Activated CD4-positive, CD25-positive, alpha-beta regulatory T cell treated with anti-CD3 and anti-CD28 coated beads, Interleukin-2, amount 50 U/mL, for 24 hours (primary cell): Measurements from ENCODE around the gene AGR2.
"Not testable (repeated sequence)": the region's sequence is repeated elsewhere in the genome, so short reads cannot be mapped to it uniquely, and the experiment has no call there.

Experiments
- ATAC-seq, 2 donors: fragments of 150-1000 bp; cut with Tn5 transposase; one replicate each; pipeline ENCODE4 v1.10.0; 2021; ENCODE audit warnings: mild to moderate bottlenecking in 1 of 2, moderate library complexity in 1 of 2

Gene AGR2

DNA sequence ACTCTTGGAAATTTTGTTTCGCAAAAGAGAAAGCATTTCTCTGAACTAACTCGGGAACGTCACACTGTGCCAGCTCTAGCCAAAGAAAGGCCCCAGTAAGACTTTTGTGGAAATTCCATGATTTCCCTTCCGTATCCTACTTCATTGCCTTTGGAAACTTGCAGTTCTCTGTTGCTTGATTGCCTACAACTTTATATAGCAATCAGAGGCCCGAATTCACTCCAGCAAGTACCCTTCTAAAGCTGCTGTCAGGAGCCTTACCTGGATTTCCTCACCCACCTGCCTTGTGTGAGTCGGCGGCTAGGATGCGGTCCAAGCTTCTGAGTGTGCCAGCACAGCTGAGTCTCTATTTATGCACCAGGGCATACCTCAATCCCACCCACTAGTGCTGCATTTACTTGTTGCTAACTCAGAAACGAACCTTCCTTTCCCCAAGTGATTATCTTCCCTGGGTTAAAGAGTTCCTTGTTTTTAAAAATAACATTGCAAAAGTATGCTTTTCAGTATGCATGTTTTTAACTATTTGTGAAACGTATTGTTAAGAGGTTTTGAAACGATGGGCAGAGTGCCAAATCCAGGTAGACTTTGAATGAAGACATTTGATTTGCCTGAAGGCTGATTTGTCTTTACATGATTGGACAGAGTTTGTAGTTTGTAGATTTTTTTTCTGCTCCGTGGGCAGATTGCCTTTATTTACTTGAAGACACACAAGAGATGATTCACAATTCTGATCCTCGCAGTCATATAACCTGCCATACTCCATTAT, at the start of gene AGR2:
AGR2 (minus strand) TSS at position 326 of the 766 bp plus-strand sequence. CDS start 3,203 bp downstream, outside the sequence.
- ATAC-seq = no peak

DNA sequence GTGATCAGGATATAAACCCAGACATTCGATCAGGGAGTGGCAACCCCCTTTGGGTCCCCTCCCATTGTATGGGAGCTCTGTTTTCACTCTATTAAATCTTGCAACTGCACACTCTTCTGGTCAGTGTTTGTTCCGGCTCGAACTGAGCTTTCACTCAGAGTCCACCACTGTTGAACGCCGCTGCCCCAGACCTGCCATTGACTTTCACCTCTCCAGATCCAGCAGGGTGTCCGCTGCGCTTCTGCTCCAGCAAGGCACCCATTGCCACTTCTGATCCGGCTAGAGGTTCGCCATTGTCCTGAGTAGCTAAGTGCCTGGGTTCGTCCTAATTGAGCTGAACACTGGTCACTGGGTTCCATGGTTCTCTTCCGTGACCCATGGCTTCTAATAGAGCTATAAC, 48.4 kb upstream of the AGR2 start:
- not testable (repeated sequence) for ATAC-seq

DNA sequence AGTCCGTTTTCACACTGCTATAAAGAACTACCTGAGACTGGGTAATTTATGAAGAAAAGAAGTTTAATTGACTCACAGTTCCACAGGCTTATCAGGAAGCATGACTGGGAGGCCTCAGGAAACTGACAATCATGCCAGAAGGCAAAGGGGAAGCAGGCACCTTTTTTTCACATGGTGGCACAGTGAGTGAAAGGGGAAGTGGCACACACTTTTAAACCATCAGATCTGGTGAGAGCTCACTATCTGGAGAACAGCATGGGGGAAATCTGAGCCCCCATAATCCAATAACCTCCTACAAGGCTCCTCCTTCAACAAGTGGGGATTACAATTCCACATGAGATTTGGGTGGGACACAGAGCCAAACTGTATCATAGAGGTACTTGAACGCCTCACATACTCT, 47.0 kb upstream of the AGR2 start:
- no peak for ATAC-seq

DNA sequence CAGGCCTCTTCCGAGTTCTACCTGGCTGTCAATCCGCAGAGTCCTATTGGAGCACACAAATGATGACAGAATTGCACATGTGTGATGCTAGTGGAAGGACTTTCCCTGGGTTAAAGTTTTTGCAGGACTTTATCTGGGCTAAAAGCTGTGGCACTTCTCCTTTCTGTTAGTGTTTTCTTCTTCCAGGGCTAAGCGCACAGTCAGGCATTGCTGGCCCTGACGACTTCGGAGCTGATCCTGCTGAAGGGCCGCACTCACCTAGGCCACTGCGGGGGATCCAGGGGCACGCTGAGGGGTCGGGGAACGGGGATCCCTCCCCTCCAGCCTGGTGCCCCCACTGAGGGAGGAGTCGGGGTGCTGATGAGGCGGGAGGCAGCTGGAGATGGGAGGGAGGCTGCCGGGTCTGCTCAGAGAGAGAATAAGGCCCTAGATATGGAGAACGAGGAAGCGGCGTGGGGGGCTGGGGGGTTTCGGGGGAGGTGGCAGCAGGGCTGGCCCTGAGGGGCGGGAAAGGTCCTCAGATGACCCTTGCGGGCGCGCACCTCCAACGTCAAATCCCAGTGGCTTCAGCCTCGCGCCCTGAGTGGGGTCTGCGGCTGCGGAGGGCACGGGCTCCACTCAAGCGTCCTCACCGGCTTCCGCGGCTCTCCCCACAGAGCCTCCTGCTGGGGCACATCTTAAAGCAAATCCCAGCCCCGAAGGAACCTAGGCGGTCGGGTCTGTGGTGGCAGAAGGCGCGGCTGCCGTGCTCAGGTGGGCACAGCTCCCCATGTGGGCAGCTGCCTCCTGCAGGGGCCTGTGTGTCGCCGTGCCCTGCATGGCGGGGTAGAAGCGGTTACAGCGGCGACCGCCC, 46.0 kb upstream of the AGR2 start:
- ATAC-seq = no peak

DNA sequence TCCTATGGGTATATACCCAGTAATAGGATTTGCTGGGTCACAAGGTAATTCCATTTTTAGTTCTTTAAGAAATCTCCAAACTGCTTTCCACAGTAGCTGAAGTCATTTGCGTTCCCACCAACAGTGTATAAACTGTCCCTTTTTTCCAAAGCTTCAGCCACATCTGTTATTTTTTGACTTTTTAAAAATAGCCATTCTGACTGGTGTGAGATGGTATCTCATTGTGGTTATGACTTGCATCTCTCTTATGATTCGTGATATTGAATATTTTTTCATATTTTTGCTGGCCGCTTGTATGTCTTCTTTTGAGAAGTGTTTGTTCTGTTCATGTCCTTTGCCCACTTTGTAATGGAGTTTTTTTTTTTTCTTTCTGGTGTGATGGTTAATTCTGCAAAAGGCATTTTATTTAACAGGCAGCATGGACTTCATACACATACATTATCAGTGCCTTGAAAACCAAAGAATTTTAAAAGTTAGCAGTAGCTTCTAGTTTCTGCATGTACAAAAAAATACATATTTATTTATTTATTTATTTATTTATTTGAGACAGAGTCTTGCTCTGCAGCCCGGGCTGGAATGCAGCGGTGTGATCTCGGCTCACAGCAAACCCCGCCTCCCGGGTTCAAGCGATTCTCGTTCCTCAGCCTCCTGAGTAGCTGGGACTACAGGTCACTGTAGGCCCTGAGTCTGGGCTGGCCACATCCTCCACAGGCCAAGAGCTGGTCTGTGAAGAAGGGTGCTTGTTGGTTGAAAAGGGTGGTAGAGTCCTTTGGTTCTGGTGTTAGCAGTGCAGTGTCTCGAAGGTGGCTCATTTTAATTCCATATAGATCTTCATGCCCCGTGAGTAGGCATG, 44.7 kb upstream of the AGR2 start:
- ATAC-seq = no peak

DNA sequence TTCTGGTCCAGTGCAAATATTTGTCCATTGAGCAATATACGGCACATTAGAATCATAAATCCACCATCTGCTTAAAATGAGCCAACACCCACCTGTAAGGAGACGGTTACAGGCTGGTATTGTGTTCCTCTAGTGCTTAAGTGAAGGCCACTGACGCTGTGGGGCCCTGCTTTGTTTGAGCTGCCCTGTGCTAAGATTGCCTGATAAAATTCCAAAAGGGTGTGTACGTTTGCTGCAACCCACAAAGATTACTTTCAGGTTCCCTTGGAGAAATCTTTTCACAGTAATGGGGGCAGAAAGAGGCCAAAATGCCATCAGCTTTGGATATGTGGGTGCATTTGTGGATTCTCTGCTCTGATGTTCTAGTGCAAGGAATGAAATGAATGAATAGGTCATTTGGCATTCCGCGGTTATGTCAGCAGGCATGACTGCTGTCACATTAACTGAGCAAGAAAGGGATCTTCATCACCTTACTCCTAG, 42.6 kb upstream of the AGR2 start:
- no peak for ATAC-seq

DNA sequence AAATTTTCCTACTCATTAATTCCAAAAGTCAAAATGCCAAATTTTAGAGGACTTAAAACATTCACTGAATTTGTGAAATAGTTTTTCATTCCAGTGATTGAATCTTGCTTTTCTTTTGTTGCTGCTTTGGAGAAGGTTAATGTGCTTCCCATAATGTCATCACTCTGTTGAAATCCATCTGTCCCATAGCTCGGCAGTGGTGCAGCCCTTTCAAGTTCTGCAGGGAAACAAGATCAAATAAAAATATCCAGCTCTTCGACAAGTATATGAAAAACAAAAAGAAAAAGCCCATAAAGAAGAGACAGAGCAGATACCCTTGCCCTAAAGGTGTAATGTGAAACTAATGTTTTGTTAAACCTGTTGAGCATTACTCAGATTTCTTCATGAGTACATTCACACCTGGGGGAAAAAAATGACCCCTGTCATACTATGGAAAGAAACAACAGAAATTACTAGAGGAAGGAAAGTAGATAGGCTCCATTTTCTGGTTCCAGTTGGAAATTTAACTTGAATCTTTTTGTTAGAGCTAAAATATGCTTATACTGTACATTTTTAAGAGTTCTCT, 41.9 kb upstream of the AGR2 start:
- no peak for ATAC-seq

DNA sequence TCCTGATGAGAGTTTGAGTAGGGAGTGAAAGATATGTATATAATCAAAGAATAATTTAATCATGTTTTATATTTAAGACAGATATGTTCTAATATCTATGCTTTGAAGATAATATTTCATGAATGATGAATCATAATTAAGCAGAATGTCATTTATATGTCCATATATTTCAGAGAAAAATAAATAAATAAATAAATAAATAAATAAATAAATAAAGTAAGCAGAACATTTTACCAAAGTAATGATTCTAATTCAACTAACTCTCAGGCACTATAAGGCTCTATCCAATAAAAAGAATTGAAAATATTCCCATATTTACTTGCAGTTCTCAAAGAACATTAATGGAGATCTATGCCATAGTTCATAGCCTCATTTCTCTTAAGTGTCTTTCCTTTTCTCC, 40.9 kb upstream of the AGR2 start:
- ATAC-seq = no peak

DNA sequence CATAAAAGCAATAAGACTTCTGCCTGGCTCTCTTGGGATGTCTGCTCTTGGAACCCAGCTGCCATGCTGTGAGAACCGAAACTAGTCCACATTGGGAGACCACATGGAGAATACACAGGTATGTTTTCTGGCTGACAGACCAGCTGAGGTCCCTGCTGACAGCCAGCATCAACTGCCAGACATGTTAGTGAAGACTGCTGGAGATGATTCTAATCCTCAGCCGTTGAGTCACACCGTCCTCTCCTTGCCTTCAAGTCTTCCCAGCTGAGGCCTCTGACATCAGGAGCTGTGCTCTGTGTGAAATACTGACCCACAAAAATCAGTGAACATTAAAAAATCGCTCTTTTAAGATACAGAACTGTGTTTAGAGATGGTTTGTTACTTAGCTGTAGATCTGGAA, 36.9 kb upstream of the AGR2 start:
- ATAC-seq = no peak

DNA sequence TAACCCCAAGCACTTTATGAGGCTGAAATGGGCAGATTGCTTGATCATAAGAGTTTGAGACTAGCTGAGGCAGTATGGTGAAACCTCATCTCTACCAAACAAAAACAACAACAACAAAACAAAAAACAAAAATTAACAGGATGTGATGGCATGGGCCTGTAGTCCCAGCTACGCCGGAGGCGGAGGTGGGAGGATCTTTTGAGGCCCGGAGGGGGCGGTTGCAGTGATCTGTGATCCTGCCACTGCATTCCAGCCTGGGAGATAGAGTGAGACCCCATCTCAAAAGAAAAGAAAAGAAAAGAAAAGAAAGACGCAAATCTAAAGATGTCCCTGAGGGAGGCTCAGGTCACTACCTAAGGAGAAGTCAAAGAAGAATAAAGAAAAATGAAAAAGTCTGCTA, 35.3 kb upstream of the AGR2 start:
- no peak for ATAC-seq

DNA sequence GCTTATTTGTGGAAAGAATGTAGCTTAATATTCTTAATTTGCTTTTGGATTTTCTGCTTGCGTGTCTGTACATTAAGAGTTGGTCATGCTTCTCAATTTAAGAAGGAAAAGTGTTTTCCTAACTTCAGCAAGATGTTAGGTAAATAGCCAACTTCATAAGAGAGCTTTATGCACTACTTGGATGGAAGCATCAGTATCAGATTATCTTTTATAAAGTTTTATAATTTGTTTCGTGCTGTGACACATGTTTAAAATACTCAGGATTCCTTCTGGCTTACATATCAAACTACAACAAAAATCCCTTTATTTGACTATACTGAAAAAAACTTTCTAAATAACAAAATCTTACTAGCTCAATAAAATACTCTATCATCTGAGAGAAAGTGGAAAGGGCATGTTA, 34.8 kb upstream of the AGR2 start:
- no peak for ATAC-seq

DNA sequence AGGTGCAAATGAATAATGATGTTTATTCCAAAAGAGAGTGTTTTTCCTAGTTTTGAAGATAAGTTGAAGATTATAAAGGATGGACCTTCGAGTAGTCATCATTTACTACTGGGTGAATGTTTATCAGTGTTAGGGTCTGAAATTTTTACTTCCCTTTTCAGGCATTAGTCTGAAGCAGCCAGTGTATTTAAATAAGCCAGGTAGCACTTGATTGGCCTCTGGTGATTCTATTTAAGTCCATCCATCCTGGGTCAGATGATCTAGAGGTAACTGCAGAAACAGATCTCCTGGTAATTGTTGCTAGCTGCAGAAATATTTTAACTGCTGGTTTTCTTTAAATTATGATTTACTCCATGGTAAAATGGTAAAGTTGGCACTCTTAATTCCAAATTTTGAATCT, 34.1 kb upstream of the AGR2 start:
- ATAC-seq = no peak

DNA sequence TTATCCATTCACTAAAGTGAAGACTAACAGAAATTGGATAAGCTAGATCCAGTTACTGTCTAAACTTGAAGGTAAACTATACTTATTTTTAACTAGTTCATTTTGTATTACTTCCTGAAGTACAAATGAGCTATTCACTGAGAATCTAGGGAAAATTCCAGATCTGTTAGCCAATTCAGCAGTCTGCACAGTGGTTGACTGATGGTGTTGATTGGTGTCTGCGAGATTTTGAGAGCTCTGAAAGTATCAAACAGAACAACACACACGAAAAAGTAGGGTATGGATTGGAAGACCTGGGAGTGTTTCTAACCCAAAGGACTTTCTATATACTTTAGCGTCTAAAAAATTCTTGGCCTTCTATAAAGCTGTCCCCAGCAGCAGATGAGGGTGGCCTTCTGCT, 33.6 kb upstream of the AGR2 start:
- no peak for ATAC-seq

DNA sequence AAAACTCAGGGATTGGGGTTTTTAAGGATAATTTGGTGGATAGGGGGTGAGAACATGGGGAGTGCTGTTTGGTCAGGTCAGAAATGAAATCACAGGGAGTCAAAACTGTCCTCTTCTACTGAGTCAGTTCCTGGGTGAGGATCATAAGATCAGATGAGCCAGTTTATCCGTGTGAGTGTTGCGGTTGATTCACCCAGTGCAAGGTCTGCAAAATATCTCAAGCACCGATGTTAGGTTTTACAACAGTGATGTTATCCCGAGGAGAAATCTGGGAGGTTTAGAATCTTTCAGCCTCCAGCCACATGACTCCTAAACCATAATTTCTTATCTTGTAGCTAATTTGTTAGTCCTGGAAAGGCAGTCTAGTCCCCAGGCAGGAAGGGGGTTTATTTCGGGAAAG, 31.7 kb upstream of the AGR2 start:
- ATAC-seq = no peak

DNA sequence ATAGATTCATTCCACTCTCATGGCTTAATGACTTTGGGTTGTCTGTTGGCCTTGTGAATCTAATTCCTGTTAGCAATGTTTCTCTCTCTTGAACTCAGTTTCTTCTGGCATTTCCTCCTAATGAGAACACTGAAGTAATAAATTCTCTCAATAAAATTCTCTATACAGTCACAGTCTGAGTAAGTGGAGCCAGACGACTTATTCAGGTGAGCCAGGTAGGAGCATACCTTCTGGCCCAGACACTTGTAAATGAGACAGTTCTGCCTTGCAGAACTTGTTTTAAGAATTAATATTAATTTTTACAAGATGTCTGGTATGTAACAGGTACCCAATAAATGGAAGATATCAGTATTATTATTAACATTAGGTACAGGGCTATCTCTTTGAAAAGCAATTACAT, 28.6 kb upstream of the AGR2 start:
- no peak for ATAC-seq

DNA sequence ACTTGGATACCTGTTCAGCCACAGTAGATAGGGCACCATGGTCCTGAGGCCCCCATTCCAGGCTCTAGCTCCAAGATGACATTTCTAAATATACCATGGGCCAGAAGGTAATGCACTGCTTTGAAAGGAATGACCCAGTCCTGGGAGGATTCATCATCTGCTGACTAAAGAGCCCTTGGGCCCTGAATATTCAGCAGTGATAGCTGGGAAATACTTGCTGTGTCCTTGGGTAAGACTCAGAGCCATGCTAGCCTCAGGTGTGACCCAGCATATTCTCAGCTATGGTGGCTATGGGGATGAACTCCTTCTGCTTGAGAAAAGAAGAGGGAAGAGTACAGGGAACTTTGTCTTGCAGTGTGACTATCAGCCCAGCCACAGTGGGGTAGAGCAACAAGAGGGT, 21.3 kb upstream of the AGR2 start:
- ATAC-seq = no peak

DNA sequence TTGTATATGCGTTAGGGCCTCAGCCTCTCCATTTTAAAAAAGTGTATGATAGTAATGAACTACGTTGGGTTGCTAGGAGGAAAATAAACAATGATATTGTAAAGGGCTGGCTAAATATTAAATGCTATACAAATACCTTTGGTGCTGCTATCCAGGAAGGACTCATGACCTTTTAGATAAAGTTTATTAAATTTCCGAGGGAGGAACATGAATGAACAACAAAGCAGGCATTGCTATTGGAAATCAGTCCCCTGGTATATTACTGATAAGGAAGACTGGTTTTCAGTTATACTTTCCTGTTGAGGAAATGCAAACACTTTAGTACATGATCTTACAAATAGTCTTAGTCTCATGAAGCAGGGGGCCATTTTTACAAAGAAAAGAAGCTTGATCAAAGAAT, 17.2 kb upstream of the AGR2 start:
- ATAC-seq = no peak

DNA sequence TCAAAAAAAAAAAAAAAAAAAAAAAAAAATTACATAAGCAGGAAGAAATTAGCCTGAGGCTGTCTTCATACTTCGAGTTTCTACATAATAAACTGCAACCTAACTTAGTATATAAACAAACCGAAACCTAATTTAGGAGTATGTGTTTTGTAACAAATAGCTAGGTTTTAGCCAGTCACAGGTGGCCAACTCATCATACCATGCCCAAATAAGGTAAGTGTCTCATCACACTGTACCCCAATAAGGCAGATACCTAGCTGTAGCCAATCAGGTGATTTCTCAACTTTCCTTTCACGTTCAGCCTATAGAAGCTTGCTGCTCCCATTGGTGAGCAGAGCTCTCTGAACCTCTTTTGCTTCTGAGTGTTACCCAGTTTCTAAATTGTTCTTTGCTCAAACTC, 13.9 kb upstream of the AGR2 start:
- no peak for ATAC-seq

DNA sequence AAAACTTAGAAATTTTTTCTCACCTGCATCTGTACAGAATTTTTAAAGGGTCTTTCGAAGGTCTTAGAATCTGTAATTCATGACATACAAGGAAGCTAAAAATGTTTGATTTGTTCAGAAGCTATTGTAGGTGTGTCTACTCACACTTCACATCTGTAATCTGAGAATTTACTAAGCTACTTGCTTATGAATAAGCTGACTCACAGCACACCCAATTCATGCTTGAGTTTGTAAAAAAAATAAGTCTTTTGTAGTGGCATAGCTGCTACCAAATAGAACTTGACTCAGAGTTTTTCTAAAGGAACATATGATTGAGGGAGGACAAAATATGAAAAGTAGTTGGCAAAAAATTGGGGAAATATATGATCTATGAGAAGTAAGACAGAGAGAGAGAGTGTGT, 12.7 kb upstream of the AGR2 start:
- no peak for ATAC-seq

DNA sequence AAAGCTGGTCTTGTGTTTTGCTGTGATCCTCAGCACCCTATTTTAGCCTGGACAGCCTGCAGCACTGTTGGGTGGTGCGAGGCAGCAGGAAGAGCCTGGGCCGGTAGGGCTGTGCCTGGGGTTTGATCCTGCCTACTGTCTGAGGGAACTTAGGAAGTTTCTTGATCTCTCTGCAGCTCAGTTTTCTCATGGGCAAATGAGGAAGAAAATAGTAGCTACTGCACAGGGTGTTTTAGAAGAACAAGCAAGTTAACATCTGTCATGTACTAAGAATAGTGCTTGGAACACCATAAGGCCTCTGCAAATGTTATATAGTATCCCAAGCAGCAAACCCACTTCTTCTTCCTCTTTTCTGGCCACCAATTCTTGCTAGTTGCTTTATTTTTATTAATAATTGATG, 12.0 kb upstream of the AGR2 start:
- no peak for ATAC-seq

DNA sequence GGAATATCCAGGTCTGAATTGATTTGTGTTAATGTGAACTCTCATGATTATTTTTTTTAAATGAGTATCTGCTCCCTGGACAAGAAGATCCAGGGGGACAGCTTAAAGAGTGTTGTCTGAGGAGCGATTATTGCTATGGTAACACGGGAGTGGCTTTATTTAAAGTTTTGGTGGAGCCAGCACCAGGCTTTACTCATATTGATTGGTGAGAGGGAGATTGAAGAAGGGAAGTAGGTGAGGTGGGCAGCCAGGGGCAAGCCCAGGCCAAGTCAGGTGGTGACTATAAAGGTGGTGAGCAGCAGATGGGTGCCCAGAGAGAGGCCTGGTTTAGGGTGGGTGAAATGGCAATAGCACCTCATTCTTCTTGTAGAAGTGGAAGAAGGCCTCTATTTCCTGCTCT, 10.2 kb upstream of the AGR2 start:
- ATAC-seq = no peak

DNA sequence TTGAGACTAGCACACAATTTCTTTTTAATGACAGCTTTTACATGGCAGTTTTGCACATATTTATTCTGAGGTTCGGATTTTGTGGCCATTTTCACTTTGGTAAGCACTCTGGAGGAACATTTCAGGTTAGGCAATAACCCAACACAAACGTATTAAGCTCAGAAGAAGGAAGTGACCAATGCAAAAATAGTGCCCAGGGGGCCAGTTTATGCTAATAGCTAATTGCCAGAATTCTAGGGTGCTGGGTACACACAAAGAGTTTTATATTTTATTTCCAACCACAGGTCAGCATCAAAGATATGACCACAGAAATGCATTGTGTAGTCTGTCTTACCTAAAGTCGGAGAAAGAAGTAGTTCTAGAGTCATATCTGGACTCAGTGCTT, 8.4 kb upstream of the AGR2 start:
- ATAC-seq = no peak
